Measurements from ENCODE around the gene CDHR2. TPM values are rescaled to one million over a fixed set of nuclear protein-coding genes. Genes with fewer than 3 reads are reported as not detected.

The CDHR2 gene
- total RNA-seq, 1 experiment from 2014 or later: not detected

GRCh38 chr5:176639208-176639607 lies 90.1 kb downstream of the CDHR2 start:
- no peak for DNase-seq (ENCODE audit: low read depth)

GRCh38 chr5:176639981-176640380 lies 90.8 kb downstream of the CDHR2 start:
- peak; percentile 51 for DNase-seq (ENCODE audit: low read depth)

GRCh38 chr5:176640616-176641015 lies 91.5 kb downstream of the CDHR2 start:
- DNase-seq (ENCODE audit: low read depth): no peak

- no peak for DNase-seq (ENCODE audit: low read depth)
Observed at GRCh38 chr5:176642675-176643490, 93.7 kb downstream of the CDHR2 start.

- DNase-seq (ENCODE audit: low read depth): no peak
Observed at GRCh38 chr5:176643491-176644219, 94.5 kb downstream of the CDHR2 start.

- DNase-seq (ENCODE audit: low read depth): no peak
Observed at GRCh38 chr5:176644294-176644693, 95.2 kb downstream of the CDHR2 start.

GRCh38 chr5:176644878-176645670 lies 95.9 kb downstream of the CDHR2 start:
- DNase-seq (ENCODE audit: low read depth): no peak

Other genes starting within 250 kb of the CDHR2 start
- gene KIAA1191, start 187.6 kb upstream of the CDHR2 start, total RNA-seq (2014; rRNA removed; shearing (Covaris generic)): 61.0 and 64.9 TPM in 2 replicates
- 1.3 and 1.4 TPM in 2 replicates for gene ARL10, start 183.9 kb upstream of the CDHR2 start, total RNA-seq (2014; rRNA removed; shearing (Covaris generic))
- 27.8 and 28.1 TPM in 2 replicates for gene NOP16, start 160.7 kb upstream of the CDHR2 start, total RNA-seq (2014; rRNA removed; shearing (Covaris generic))
- 78.5 and 108 TPM in 2 replicates for gene HIGD2A, start 160.6 kb upstream of the CDHR2 start, total RNA-seq (2014; rRNA removed; shearing (Covaris generic))
- gene CLTB, start 132.8 kb upstream of the CDHR2 start, total RNA-seq (2014; rRNA removed; shearing (Covaris generic)): 70.2 and 92.2 TPM in 2 replicates
- gene FAF2, start 101.0 kb upstream of the CDHR2 start, total RNA-seq (2014; rRNA removed; shearing (Covaris generic)): 27.2 and 32.1 TPM in 2 replicates
- gene RNF44, start 11.9 kb upstream of the CDHR2 start, total RNA-seq (2014; rRNA removed; shearing (Covaris generic)): 1.6 and 2.5 TPM in 2 replicates
- 4.9 and 6.2 TPM in 2 replicates for gene GPRIN1, start 60.8 kb downstream of the CDHR2 start, total RNA-seq (2014; rRNA removed; shearing (Covaris generic))
- gene SNCB, start 81.2 kb downstream of the CDHR2 start, total RNA-seq (2014; rRNA removed; shearing (Covaris generic)): 1.3 TPM in 1 of 2 replicates, not detected in the other
- gene EIF4E1B, start 81.3 kb downstream of the CDHR2 start, total RNA-seq (2014; rRNA removed; shearing (Covaris generic)): not detected in 2 replicates
- gene TSPAN17, start 98.1 kb downstream of the CDHR2 start, total RNA-seq (2014; rRNA removed; shearing (Covaris generic)): 18.5 and 23.7 TPM in 2 replicates